HG02885 (cell line): ENCODE data around the gene MEPCE.
A peak's percentile ranks its signal among the peaks of the same experiment; 100 is the strongest.
"Not testable (repeated sequence)": the region's sequence is repeated elsewhere in the genome, so short reads cannot be mapped to it uniquely, and the experiment has no call there.

Experiments used
- ATAC-seq: cut with Tn5 transposase; IDR thresholded peaks from one replicate; pipeline ENCODE4 v1.9.1; 2021; ENCODE audit warnings: mild to moderate bottlenecking; ENCODE audit not compliant: unreplicated experiment, poor library complexity

The MEPCE gene

GRCh38 chr7:100433592-100434296 is 4.1 kb downstream of the MEPCE start:
- ATAC-seq, result no peak

DNA sequence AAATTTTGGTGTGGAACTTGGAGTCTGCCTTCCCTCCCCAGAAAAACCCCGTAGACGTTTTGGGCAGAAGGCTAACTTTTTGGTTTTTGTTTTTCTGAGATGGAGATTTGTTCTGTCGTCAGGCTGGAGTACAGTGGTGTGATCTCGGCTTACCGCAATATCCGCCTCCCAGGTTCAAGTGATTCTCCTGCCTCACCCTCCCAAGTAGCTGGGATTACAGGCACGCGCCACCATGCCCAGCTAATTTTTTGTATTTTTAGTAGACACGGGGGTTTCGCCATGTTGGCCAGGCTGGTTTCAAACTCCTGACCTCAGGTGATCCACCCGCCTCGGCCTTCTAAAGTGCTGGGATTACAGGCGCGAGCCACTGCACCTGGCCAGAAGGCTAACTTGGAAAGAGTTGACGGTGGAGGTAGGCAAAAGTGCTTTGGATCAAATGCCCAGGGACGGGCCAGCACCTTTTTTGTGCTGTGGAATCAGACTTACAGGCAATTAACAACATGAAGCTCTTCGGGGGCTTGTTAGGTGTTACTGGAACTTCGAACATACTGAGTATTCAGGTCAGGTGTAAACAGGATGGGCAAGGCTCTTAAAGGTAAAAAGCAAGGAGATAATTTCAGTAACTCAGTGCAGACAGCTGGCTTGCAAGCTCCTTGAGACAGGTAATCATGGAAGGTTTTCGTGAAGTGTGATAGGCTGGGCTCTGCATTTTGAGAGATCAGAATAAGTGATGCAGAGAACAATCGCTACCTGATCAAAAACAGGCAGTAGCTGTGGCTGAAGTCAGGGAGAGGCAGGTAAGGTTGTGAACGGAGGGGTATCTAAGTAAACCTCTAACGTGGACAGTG is 4.9 kb downstream of the MEPCE start:
- no peak for ATAC-seq

DNA sequence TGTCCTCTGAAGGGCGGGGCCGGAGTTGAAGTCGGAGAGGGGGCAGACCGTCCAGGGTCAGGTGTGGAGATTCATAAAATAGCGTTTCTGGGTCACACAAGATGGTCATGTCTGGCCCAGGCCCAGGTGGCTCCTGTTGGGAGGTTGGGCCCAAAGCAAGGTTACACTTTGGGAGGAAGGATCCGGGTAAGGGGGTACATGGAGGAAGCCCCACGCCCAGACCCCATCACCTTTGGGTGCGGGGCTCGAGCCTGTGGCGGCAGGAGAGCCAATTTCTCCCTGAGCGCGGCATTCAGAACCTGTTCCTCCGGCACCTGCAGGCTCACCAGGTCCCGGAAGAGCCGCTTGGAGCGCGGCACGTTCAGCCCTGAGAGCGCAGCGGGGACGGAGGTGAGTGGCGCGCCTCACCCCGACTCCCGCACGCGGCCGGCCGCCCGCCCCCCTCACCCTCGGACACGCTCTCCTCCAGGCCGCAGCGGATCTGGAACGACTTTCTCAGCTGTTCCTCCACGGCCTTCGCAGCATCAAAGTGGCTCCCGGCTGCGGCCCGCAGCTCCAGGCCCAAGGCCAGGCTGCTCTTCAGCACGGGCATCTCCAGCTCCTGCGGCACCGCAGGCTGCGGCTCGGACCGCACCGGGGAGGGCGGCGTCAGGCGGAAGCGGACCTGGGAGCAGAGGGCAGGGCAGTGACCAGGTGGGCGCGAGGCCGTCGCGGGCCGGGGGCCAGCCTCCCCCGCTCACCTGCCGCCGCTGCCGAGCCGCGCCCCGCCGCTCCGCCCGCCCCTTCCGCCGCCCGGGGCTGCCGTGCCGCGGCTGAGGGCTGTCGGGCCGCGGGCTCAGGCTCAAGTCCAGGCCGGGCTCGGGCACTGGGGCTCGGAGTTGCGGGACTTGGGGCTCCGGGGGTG is 6.0 kb downstream of the MEPCE start:
- peak; percentile 29 for ATAC-seq

DNA sequence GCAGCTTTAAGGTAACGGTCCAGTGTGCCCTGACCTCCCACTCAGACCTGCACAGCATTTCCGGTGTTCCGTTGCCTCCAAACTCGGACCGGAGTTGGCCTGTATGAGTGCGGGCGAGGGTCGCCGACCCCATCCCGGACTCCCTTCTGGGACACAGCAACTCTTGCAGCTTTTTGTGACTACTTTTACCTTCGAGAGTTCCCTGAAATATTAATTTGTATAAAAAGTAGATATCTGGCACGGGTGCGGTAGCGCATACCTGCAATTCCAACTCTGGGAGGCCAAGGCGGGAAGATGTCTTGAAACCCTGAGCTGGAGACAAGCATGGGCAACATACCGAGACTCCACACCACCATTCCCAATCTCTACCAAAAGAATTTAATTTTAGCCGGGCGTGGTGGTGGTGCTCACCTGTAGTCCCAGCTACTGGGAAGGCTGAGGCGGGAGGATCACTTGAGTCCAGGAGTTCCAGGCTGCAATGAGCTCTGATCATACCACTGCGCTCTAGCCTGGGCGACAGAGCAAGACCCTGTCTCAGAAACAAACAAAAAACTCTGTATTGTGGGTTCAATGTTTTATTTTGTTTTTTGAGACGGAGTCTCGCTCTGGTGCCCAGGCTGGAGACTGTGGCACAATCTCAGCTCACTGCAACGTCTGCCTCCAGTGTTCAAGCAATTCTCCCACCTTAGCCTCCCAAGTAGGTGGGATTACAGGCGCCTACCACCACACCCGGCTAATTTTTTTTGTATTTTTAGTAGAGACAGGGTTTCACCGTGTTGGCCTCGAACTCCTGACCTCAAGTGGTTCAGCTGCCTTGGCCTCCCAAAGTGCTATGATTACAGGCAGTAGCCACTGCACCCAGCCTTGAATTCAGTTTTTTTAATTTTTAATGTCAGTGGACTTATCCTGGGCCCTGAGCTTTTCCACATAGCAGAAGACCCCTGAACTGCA is 7.8 kb downstream of the MEPCE start:
- ATAC-seq, result no peak

- no peak for ATAC-seq
These were observed 8.5 kb downstream of the MEPCE start for GRCh38 chr7:100438172-100438571.

DNA sequence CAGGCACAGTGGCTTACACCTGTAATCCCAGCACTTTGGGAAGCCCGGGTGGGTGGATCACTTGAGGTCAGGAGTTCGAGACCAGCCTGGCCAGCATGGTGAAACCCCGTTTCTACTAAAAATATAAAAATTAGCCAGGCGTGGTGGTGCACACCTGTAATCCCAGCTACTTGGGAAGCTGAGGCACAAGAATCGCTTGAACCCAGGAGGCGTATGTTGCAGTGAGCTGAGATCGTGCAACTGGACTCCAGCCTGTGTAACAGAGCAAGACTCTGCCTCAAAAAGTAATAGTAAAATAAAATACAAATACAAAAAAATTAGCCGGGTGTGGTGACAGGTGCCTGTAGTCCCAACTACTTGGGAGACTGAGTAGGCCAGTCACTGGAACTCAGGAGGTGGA is 9.1 kb downstream of the MEPCE start:
- not testable (repeated sequence) for ATAC-seq

DNA sequence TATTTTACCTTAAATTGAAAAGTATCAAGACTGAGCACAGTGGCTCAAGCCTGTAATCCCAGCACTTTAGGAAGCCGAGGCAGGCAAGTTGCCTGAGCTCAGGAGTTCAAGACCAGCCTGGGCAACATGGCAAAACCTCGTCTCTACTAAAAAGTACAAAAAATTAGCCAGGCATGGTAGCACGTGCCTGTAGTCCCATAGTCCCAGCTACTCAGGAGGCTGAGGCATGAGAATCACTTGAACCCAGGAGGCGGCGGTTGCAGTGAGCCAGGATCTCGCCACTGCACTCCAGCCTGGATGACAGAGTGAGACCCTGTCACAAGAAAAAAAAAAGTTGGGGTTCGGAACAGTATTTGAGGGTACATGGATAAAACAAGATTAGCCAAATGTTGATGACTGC is 9.6 kb downstream of the MEPCE start:
- not testable (repeated sequence) for ATAC-seq

DNA sequence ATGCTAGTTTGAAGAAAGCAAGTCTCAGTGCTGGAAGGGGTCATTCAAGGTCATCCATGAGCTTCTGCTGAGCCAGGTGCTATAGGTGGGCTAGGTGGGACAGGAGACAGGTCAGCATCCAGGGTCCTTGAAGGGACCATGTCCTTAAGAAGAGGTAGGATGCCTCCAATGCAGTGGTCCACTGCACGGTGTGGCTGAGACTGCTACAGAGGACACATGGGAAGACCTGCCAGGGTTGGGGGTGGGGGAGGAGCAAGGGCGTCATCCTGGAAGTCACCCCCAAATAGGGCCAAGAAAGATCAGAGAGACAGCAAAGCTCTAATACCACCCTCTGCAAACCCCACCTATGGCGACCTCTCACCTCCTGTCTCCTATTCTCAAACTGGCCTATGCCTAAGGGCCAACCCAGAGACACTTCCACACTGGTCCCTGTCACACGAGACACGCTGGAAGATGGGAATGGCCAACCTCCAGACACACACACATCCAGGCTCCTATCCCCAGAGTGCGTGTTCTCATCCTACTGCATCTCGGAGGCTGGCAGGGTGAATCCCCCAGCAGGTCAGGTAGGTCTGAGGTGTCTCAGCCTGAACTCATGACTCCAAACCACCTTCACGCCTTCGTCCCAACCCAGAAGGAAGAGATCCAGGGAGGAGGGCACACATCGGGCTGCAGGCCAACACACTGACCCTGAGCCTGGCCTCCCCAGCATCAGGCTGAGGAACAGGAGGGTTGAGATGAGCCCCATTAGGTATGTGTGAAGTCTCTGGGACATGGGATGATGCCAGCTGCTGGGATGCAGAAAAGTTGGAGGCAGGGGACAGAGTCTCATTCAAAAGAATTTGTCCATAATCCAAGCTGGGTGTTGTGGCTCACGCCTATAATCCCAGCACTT is 12.3 kb downstream of the MEPCE start:
- ATAC-seq, result no peak

GRCh38 chr7:100443096-100443840 is 13.6 kb downstream of the MEPCE start:
- no peak for ATAC-seq

GRCh38 chr7:100444311-100445278 is 15.0 kb downstream of the MEPCE start:
- ATAC-seq, result no peak

- no peak for ATAC-seq
These were observed 16.4 kb downstream of the MEPCE start for GRCh38 chr7:100446040-100446439.

DNA sequence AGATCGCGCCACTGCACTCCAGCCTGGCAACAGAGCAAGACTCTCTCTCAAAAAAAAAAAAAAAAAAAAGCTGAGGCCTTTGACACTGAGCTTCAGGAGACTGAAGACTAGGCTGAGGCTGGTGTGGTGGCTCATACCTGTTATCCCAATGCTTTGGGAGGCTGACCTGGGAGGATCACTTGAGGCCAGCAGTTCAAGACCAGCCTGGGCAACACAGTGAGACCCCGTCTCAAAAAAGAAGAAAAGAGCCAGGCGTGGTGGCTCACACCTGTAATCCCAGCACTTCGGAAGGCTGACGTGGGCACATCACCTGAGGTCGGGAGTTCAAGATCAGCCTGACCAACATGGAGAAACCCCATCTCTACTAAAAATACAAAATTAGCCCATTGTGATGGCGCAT is 17.7 kb downstream of the MEPCE start:
- not testable (repeated sequence) for ATAC-seq

GRCh38 chr7:100449190-100449795 is 19.7 kb downstream of the MEPCE start:
- ATAC-seq, result no peak

DNA sequence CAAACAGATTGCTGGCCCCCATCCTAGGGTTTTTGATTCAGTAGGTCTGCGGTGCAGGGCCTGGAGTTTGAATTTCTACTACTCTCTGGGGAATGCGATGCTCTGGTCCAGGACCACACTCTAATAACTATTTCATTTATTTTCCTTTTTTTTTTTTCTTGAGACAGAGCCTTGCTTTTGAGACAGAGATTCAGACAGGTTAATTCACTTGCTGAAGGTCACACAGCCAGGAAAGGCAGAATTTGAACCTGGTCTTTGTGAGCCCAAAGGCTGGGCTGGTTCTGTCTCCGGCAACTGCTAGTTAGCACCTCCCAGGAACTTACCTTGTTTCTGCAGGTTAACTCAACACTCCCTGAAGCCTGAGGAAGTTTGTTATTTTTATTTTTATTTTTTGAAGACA is 22.9 kb downstream of the MEPCE start:
- no peak for ATAC-seq

DNA sequence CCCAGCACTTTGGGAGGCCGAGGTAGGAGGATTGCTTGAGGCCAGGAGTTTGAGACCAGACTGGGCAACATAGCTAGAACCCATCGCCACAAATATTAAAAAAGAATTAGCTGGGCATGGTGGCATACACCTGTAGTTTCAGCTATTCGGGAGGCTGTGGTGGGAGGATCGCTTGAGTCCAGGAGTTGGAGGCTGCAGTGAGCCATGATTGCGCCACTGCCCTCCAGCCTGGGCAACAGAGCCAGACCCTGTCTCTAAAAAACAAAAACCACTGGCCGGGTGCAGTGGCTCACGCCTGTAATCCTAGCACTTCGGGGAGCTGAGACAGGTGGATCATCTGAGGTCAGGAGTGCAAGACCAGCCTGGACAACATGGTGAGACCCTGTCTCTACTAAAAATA is 24.2 kb downstream of the MEPCE start:
- not testable (repeated sequence) for ATAC-seq

DNA sequence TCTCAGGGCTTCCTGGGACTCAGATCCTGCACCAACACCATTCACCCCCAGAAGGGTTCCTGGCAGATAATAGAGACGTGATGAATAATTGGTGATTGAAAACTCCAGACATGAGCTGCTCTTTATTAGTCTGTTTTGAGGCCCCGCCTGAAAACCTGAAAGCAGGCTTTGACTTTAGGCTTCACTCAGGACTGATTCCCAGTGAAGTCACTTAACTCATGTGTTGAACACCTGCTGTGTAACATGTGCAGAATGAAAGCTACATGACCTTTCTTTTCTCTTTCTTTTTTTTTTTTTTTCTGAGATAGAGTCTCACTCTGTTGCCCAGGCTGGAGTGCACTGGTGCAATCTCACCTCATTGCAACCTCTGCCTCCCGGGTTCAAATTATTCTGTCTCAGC is 25.6 kb downstream of the MEPCE start:
- no peak for ATAC-seq
